ENCODE results near the gene NME7.
A peak's percentile ranks its signal among the peaks of the same experiment; 100 is the strongest.

NME7 gene

DNA sequence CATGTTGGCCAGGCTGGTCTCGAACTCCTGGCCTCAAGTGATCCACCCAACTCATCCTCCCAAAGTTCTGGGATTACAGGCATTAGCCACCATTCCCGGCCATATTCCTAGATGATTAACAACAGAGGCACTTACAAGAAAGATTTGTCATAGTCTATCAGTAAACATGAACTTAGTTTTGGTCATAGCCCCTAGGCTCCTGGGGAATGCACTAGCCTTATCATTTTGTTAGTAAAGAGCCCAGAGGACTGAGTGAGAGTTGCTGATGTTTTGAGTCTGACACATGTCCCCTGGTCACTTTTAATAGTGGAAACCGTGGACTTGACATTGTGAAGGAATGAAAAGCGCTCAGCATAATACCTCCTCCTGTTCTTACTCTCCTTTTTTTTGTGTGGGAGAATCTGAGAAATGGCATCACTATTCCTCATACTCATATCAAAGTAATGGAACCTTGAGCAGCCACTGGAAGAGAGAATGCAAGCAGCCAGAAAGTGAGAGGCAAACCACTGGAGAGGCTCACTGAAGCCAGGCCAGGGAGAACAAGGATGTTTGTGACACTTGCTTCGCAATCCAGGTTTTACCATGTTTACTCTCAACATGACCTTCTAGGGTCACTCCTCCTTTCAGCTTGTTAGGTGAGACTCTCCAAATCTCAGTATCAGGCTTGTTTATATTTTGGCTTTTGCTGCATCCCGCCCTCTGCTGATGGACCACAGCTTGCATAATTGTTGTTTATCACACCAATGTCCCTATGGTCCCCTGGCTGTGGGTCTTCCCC is 246.3 kb downstream of the NME7 start:
- no peak for DNase-seq

DNA sequence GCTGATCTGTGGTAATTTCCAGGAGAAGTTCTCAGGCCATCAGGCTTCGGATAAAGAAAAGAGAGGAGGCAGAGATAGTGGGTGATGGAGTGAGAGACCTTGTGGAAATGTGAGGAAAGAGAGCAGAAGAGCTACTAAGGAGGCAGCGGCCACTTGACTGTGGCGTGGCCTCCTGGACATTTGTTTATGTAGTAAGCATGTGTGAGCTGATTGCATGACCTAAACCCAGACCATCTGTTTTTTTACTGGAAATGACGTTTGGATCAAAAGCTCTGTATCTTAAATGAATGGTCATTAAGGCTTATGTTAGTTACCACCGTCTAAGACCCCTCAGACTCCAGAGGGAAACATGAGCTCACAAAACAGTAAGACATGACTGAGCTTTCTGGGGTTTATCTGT is 247.5 kb downstream of the NME7 start:
- DNase-seq, result no peak

DNA sequence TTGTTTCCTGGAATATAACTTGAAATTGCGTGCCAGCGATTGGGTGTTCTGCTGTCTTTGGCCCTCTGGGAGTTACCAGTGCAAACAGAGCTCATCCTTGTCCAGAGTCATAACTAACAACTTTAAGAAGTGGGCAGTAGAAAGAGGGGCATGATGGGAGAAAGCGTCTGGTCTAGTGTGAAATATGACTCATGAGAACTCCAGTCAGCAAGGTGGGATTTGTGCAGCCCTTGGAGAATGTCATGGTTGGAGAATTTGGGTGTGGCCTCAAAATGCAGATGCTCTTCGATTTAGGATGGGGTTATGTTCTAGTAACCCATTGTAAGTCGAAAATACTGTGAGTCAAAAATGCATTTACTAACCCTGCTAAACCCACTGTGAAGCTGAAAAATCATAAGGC is 248.2 kb downstream of the NME7 start:
- DNase-seq, result no peak

DNA sequence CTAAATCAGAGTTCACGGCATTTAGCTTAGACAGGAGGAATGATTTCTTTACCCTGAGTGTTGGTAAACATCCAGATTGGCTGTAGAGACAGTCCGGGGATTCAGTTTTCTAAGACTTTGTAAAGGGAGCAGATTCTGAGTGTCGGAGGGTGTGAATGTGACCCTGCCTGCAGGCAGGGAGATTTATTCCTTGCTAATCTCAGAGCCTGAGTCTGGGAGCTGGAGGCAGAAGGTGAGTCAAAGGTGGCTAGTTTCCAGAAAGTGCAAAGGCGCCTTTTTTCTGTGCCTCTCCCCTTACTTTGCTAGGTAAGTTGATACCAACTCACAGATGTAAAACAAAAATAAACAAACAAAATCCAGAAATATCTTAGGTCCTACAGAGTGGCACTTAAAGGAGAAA is 249.4 kb downstream of the NME7 start:
- DNase-seq, result no peak

GRCh38 chr1:169117599-169117998 is 250.0 kb downstream of the NME7 start:
- DNase-seq, result no peak

DNA sequence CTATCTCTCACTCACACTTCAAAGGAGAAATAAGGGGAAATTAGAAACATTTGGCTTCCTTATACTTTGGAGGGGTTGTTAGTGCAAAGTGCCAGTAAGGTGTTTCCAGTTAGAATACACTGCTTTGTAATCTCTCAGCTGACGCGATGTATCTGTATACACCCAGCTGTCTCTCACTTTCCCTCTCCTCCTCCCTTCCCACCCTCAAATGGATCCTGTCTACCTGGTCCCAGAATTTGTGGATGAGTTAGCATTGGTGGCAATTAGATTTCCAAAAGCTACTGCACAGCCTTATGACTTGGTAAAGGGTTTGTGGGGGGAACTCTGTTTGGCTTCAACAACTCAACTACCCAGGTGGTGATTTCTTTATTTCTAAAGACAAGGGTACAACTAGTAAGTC is 250.6 kb downstream of the NME7 start:
- no peak for DNase-seq

DNA sequence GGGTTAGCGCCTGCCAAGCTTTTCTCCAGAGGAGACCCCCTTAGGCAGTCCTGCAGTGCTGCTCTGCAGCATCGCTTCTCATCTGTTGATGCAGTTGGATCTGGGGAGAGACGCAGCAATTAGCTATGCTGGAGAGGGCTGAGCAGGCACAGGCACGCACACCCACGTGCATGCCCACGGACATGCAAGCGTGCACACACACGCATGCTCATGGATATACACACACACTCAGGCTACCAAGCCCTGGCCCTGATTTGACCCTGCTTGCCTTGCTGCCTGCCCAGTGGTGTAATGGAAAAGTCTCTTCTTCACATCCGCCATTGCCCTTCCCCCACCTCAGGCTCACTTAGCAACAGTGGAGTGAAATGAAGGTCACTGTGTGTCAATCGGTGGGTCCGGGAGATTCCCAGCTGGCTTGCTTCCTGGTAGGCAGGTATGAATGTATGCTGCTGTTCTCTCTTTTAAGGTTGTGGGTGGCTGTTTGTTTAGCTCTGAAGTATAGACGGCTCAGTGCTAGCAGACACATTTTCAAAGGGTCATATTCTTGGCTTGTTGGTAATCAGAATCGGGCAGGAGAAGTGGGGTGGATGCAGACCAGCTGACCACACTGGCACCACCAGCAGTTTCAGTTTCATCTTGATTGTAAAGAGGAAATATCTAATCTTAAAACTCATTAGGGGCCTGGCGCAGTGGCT is 251.6 kb downstream of the NME7 start:
- no peak for DNase-seq

GRCh38 chr1:169113613-169114119 is 253.9 kb downstream of the NME7 start:
- no peak for DNase-seq

GRCh38 chr1:169112241-169112640 is 255.4 kb downstream of the NME7 start:
- DNase-seq, result no peak

DNA sequence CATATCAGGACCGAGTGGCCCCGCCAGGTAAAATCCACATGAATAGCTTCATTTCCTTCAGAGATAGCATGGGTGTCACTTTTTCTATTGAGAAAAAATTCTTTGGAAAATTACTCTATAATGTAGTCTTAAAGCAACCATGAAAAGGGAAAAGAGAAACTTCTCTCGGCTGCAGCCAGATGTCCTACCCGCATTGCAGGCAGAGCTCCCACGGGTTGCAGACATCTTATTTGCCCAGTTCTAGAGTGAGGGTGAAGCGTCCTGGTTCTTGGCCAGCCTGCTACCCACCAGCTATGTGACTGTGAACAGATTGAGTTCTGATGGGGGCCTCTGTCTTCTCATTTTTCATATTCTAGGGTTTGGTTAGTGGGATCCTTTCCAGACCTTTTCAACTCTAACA is 256.1 kb downstream of the NME7 start:
- no peak for DNase-seq

- no peak for DNase-seq
These were observed 256.7 kb downstream of the NME7 start for GRCh38 chr1:169110689-169111447.

GRCh38 chr1:169110236-169110635 is 257.4 kb downstream of the NME7 start:
- no peak for DNase-seq

DNA sequence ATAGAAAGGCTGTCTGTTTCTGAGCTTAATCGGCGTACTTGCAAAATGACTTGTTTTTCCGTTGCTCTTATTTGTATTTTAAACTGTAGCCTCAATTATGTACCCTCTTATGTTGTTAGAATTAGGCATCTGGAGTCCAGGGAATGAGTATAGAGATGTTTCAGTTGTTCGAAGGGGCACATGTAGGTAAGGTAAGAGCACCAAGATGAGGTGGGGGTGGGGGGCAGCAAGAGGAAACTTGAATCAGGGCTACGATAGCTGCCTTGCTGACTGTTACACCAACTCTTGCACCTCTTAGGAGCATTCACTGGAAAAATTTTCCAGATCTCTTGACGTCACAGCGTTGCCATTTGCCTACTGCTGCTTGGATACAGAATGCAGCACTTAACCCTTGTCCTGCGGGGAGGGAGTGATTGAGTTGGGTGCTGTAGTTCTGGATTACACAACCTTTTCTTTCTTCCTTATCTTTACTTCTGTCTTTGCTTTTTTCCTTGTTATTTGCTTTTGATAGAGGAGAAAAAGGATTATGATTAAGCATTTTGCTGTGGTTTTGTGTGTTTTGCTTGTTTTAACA is 257.9 kb downstream of the NME7 start:
- DNase-seq, result no peak

DNA sequence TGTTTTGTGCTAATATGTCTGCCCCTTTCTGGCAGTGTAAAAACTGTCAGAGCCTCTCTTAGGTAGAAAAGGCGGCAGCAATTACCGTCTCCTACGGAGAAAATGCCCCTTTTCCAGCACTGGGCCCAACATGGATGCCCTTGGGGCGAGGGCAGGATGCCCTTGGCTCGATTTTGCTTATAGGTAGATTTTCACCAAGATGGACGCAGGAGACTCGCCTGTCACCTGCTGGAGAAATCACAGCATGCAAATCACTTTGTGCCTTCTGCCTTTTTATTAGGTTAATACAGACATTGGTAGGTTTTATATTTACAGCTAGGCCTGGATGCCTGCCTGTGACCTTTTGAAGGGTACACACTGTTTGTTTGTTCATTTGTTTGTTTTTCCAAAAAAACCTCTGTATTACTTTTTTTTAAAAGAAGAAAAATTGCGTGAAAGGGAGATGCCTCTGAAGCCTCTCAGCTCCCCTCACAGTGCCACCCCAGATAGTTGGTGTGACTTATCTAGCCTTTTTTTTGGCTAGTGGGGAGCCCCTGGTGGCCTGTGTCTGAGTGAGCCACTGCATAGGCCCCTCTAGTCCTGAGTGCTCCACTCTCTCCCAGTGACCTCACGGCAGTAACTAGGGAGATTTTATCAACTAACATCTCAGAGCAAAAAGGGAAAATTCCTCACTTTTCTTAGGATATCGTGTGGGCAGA is 258.6 kb downstream of the NME7 start:
- peak in 1 of 2 donors; percentile 19 for DNase-seq

- no peak for DNase-seq
These were observed 259.4 kb downstream of the NME7 start for GRCh38 chr1:169108223-169108622.

GRCh38 chr1:169107603-169108208 is 259.9 kb downstream of the NME7 start:
- no peak for DNase-seq

DNA sequence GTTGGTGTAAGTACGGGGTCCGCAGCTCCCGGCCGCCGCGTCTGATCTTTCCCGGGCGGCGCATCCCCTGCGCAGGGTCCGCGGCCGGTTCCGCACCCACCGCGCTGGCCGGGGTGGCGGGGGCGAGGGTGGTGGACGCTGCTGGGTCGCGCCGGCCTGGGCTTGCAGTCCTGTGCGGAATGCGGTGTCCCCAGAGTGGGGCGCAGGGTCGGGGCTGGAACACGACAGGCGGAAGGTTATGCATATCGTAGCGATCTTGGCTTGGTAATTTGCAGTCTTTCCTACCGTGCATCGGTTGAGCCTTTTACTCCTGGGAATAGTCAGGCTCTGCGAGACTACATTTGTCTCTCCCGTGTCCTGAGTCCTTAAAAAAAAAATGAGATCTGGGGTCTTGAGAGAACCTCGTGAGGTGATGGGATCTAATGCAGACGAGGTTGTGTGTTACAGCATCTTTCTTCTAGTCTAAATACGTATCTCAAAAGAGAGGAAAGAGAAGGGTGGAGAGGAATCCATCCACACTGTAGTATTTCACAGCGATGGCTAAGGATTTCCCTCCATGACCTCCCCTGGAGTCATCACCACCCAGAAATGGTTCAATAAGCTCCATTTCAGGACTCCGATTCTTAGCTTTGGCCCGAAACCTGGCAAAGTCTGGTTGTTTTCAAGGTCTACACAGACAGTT is 260.5 kb downstream of the NME7 start:
- DNase-seq, result no peak

- peak; percentile 51 to 61 for DNase-seq
These were observed 261.3 kb downstream of the NME7 start, which contains the start of gene ATP1B1 for GRCh38 chr1:169106095-169106920. ATP1B1 (plus strand) TSS chr1:169106690; CDS start chr1:169106830, 140 bp downstream.

DNA sequence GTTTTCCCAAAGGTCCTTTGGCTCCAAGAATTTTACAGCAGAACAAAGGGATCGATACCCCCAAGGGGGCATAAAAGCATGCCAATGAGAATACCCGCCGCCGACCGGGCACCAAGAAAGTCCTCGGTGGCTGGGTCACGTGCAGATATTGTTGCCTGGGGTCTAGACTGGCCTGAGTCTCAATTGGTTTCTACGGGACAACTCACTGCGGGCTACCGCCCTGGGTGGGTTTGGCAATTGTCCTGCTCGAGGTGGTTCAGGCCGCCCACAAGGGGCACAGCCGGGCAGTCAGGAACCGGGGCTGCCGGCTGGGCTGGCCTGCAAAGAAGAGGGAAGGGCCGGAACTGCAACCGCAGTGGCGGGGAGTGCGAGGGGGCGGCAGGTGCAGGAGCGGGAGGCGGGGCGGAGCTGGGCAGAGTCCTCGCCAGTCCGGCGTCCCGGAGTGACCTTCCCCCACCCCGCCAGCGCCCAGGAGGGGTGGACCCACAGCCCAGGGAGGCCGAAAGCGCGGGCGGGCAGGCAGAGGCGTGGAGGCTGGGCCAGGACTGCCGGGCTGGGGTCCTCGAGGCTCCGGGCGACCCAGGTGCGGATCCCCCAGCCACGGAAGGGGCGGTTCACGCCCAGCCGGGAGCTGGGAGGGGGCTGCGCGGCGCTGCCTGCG is 262.0 kb downstream of the NME7 start:
- no peak for DNase-seq

- DNase-seq, result no peak
These were observed 262.5 kb downstream of the NME7 start for GRCh38 chr1:169105087-169105433.
